Spleen (tissue), 11 donors: Measurements from ENCODE around the gene TCF7L1. TPM values are rescaled to one million over a fixed set of nuclear protein-coding genes. Genes with fewer than 3 reads are reported as not detected.

Experiments used
- DNase-seq: peaks from one replicate; pipeline ENCODE4 v3.0.0-alpha.2; 2020
- H3K27ac ChIP-seq, 8 donors: fragments of 200-600 bp; sonication (generic) in 7 of 8; 1 replicate in 4 of 8; 2 replicates in 4 of 8; pipeline versions ENCODE4 v1.5.0 to v1.8.0; 2016 to 2021; ENCODE audit warnings: inconsistent platforms in 4 of 8, mild to moderate bottlenecking in 4 of 8, moderate library complexity in 1 of 8
- H3K27me3 ChIP-seq, 7 donors: fragments of 200-600 bp; sonication (generic) in 6 of 7; replicated peaks in 1 of 7; 1 replicate in 4 of 7; 2 replicates in 3 of 7; pipeline versions ENCODE4 v1.5.0 to v1.8.0; 2016 to 2021; ENCODE audit warnings: inconsistent platforms in 3 of 7, mild to moderate bottlenecking in 1 of 7
- H3K36me3 ChIP-seq, 6 donors: fragments of 200-600 bp; sonication (generic) in 5 of 6; 1 replicate in 4 of 6; 2 replicates in 2 of 6; pipeline versions ENCODE4 v1.5.0 to v1.8.0; 2016 to 2021; ENCODE audit warnings: inconsistent platforms in 2 of 6
- H3K4me1 ChIP-seq, 6 donors: fragments of 200-600 bp; sonication (generic) in 5 of 6; 1 replicate in 3 of 6; 2 replicates in 3 of 6; pipeline versions ENCODE4 v1.5.0 to v1.8.0; 2016 to 2021; ENCODE audit warnings: inconsistent platforms in 3 of 6
- H3K4me3 ChIP-seq, 8 donors: fragments of 200-600 bp; sonication (generic) in 7 of 8; 1 replicate in 4 of 8; 2 replicates in 4 of 8; pipeline versions ENCODE4 v1.5.0 to v1.8.0; 2016 to 2021; ENCODE audit warnings: inconsistent platforms in 4 of 8, mild to moderate bottlenecking in 4 of 8, moderate library complexity in 2 of 8
- H3K9me3 ChIP-seq, 8 donors: fragments of 200-600 bp; sonication (generic) in 7 of 8; 1 replicate in 4 of 8; 2 replicates in 4 of 8; pipeline versions ENCODE4 v1.5.0 to v1.8.0; 2016 to 2021; ENCODE audit warnings: inconsistent platforms in 4 of 8
- POLR2A ChIP-seq, 3 donors: fragments of 450-650 bp; IDR thresholded peaks; one replicate each; pipeline ENCODE4 v1.5.1; 2017; ENCODE audit warnings: antibody characterized with exemption in 3 of 3, mild to moderate bottlenecking in 1 of 3
- POLR2AphosphoS5 ChIP-seq, 3 donors: sonication (generic); formaldehyde crosslinking; IDR thresholded peaks; one replicate each; pipeline ENCODE4 v1.5.1; 2017; ENCODE audit warnings: antibody characterized with exemption in 3 of 3
- WGBS, 5 donors: extraction: QIAGEN DNeasy Blood & Tissue Kit in 3 of 5; methylation state at CpG; one replicate each; pipeline versions ENCODE4 v1.1.5 to v1.1.7; 2013 to 2018; 5-methylcytosine and 5-hydroxymethylcytosine counted together
- intact Hi-C: fragments of 100-400 bp; cut with DNase I; formaldehyde crosslinking; loops from one replicate; pipeline ENCODE4 v1.15.0; 2023; ENCODE audit warnings: low total_unique reads
- polyA plus RNA-seq, 3 donors: library from polyadenylated mRNA; stranded (reverse); fragments of 200-250 nt; gene quantifications; one replicate each; pipeline ENCODE4 v1.2.1, GENCODE V29; 2013
- total RNA-seq, 7 donors: library from RNA; depleted of rRNA in 3 of 7; stranded (reverse); fragments of >200 nt in 3 of 7; fragmentation: NEBNext Ultra II Directional in 4 of 7; extraction: Animal tissue kit (Norgen Biotek cat#: 25700) in 4 of 7; gene quantifications; one replicate each; pipeline versions ENCODE4 v1.1.0 to v1.2.1, GENCODE V29; 2016 to 2021
- TF ChIP-seq, protein P1 (sequence below), 11 experiments: fragments of 200-600 bp in 7 of 11; fragments of 450-650 bp in 4 of 11; sonication (generic) in 4 of 11; IDR thresholded peaks in 8 of 11; conservative IDR thresholded peaks in 3 of 11; 1 replicate in 7 of 11; 2 replicates in 4 of 11; pipeline versions ENCODE4 v1.4.0 to v1.8.0; 2016 to 2021; ENCODE audit warnings: antibody characterized with exemption in 11 of 11, inconsistent platforms in 4 of 11, mild to moderate bottlenecking in 1 of 11
- donor health status: healthy with polysubstance abuse.
- donor health status: DM: no; HTN: no; CAD: no; lungs with moderate emphysema.
- donor health status: DM: no; HTN: no; CAD: no.
- donor health status: Bipolar disorder and iron deficiency.
- donor health status: healthy.
- donor health status: DM: no; HTN: no; CAD: no.
- donor health status: DM: yes; HTN: yes; CAD: no.

TCF7L1 gene
- total and polyA plus RNA-seq, 10 donors: 2.0 to 15.8 (median 6.4) TPM

DNA sequence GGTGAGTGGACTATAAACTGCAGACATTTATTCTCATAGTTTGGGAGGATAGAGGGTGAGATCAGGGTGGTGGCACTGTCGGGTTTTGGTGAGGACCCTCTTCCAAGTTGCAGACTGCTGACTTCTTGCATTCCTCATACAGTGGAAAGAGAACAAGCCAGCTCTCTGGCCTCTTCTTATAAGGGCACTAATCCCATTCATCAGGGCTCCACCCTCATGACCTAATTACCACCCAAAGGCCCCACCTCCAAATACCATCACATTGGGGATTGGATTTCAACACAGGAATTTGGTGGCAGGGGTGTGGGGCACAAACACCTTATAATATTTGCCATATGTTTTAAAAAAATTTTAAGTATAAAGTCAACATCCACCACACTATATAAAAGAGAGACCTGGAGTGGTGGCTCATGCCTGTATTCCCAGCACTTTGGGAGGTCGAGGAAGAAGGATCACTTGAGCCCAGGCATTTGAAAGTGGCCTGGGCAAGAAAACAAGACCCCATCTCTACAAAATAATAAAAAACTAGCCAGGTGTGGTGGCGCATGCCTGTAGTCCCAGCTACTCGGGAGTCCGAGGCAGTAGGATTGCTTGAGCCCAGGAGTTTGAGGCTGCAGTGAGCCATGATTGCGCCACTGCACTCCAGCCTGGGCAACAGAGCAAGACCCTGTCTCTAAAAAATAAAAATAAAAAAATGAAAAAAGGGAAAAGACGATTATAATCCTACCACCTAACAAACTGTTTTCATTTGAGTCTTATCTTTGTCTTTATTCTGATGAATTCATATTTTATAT, 44.0 kb downstream of the TCF7L1 start:
- DNase-seq: no peak
- Histone ChIP-seq H3K27me3 (no peaks in the 10 kb centered on the region), H3K4me3 (no peak overlapping the region), H3K9me3 (no peaks in the 10 kb centered on the region), H3K27ac (no peak overlapping the region), H3K36me3 (no peaks in the 10 kb centered on the region), H3K4me1 (peaks cover 0 to 43% (median 22%) of the 10 kb centered on the region in 6 donors)
- 88 to 94% (median 90%) methylated on average over 7 of the region's 7 CpGs for WGBS, 5 donors
- TF ChIP-seq, protein P1, sequence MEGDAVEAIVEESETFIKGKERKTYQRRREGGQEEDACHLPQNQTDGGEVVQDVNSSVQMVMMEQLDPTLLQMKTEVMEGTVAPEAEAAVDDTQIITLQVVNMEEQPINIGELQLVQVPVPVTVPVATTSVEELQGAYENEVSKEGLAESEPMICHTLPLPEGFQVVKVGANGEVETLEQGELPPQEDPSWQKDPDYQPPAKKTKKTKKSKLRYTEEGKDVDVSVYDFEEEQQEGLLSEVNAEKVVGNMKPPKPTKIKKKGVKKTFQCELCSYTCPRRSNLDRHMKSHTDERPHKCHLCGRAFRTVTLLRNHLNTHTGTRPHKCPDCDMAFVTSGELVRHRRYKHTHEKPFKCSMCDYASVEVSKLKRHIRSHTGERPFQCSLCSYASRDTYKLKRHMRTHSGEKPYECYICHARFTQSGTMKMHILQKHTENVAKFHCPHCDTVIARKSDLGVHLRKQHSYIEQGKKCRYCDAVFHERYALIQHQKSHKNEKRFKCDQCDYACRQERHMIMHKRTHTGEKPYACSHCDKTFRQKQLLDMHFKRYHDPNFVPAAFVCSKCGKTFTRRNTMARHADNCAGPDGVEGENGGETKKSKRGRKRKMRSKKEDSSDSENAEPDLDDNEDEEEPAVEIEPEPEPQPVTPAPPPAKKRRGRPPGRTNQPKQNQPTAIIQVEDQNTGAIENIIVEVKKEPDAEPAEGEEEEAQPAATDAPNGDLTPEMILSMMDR (IDR thresholded peaks at IDR 0.05 in 8 of 11, conservative IDR thresholded peaks at IDR 0.05 in 3 of 11): no peak
- TF ChIP-seq POLR2A (IDR thresholded peaks at IDR 0.05) (no peak), POLR2AphosphoS5 (IDR thresholded peaks at IDR 0.05) (no peak)
- intact Hi-C loops: no loop called here

DNA sequence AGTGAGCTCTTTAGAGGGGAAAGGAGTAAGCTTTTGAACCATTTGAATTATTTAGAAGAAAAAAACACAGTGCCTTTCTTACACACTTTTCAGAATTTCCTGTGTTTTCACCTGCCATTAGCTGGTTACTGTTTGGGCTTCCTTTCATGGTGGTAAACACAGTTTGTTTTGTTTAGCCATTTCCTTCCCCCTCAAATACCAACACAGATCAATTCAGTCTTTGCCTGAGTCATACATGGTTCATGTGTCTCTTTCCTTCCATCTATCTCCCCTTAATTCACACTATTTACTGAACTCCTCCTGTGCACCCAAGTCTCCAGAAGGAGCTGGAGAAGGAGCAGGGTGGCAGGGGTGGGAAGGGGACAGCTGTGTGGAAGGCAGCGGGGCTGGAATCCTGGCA, 45.0 kb downstream of the TCF7L1 start:
- intact Hi-C loops: no loop called here
- DNase-seq: no peak
- no peak overlapping the region for H3K4me3 ChIP-seq
- H3K27me3 ChIP-seq: no peaks in the 10 kb centered on the region
- H3K36me3 ChIP-seq: no peaks in the 10 kb centered on the region
- H3K9me3 ChIP-seq: no peaks in the 10 kb centered on the region
- peaks cover 0 to 43% (median 22%) of the 10 kb centered on the region in 6 donors for H3K4me1 ChIP-seq
- WGBS, 5 donors: 94 to 100% (median 95%) methylated on average over 1 of the region's 1 CpG
- H3K27ac ChIP-seq: no peak overlapping the region
- TF ChIP-seq, protein P1 (IDR thresholded peaks at IDR 0.05 in 8 of 11, conservative IDR thresholded peaks at IDR 0.05 in 3 of 11): no peak
- TF ChIP-seq POLR2A (IDR thresholded peaks at IDR 0.05) (no peak), POLR2AphosphoS5 (IDR thresholded peaks at IDR 0.05) (no peak)

DNA sequence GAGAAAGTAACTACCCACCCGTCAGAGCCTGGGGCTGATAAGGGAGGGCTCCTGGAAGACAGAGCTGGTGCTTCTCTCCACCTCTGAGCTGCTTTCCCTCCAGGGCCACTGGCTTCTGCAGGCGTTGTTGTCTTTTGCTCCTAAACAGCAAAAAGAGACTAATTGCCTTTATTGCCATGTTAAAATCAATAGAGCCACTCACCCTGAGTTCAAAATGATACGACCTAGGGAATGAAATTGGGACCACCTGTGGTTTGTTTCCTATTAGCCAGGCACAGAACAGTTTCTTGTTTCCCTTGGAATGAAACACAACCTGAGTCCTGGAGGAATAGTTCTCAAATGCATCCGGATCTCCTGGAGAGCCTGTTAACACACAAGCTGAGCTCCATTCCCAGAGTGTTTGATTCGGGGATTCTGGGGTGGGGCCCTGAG, 45.8 kb downstream of the TCF7L1 start:
- DNase-seq: no peak
- Histone ChIP-seq H3K4me3 (no peak overlapping the region), H3K4me1 (peaks cover 0 to 43% (median 22%) of the 10 kb centered on the region in 6 donors), H3K36me3 (no peaks in the 10 kb centered on the region), H3K9me3 (no peaks in the 10 kb centered on the region), H3K27ac (no peak overlapping the region), H3K27me3 (no peaks in the 10 kb centered on the region)
- WGBS, 5 donors: 82 to 95% (median 88%) methylated on average over 5 of the region's 5 CpGs
- intact Hi-C loops: no loop called here
- TF ChIP-seq, protein P1 (IDR thresholded peaks at IDR 0.05 in 8 of 11, conservative IDR thresholded peaks at IDR 0.05 in 3 of 11): no peak
- TF ChIP-seq POLR2A (IDR thresholded peaks at IDR 0.05) (no peak), POLR2AphosphoS5 (IDR thresholded peaks at IDR 0.05) (no peak)

DNA sequence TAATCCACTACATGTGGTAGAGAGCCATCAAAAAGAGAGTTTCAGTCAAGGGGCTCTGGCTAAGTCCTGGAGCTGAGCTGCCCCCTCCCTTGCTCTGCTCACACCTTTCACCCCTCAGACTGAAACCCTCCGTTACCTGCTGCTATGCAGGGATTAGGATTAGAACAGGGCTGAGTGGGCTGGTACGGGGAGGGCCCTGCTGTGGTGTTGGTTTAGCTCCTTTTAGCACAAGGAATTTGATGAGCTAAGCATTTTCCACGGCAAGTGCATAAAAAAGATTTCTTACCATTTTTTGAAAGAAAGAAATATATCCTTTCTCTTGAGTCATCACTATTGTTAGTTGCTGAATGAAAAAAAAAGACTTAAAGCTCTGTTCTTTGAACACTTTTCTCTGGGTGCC, 46.3 kb downstream of the TCF7L1 start:
- no peak overlapping the region for H3K27ac ChIP-seq
- WGBS, 5 donors: 63 to 81% (median 77%) methylated on average over 3 of the region's 3 CpGs
- H3K27me3 ChIP-seq: no peaks in the 10 kb centered on the region
- TF ChIP-seq POLR2A (IDR thresholded peaks at IDR 0.05) (no peak), POLR2AphosphoS5 (IDR thresholded peaks at IDR 0.05) (no peak)
- TF ChIP-seq, protein P1 (IDR thresholded peaks at IDR 0.05 in 8 of 11, conservative IDR thresholded peaks at IDR 0.05 in 3 of 11): no peak
- H3K4me1 ChIP-seq: peaks cover 0 to 43% (median 22%) of the 10 kb centered on the region in 6 donors
- H3K4me3 ChIP-seq: no peak overlapping the region
- intact Hi-C loops: no loop called here
- H3K9me3 ChIP-seq: no peaks in the 10 kb centered on the region
- no peaks in the 10 kb centered on the region for H3K36me3 ChIP-seq
- DNase-seq: no peak
